IPS DF 6.9 (cell line): Measurements from ENCODE around the gene NPPB.

Experiments used
- DNase-seq: peaks from one replicate; pipeline ENCODE4 v3.0.0-alpha.2; 2013; ENCODE audit warnings: low read depth, low spot score
- H3K27ac ChIP-seq: one replicate; pipeline ENCODE4 v1.5.1; 2013; ENCODE audit warnings: low read length, control low read depth
- H3K27me3 ChIP-seq: 2 replicates; pipeline ENCODE4 v1.6.1; 2013; ENCODE audit warnings: mild to moderate bottlenecking, low read length; ENCODE audit not compliant: control insufficient read depth, insufficient read depth
- H3K36me3 ChIP-seq: 2 replicates; pipeline ENCODE4 v1.6.1; 2013; ENCODE audit warnings: low read length; ENCODE audit not compliant: control insufficient read depth, insufficient read depth
- H3K4me1 ChIP-seq: 2 replicates; pipeline ENCODE4 v1.6.1; 2013; ENCODE audit warnings: low read length; ENCODE audit not compliant: control insufficient read depth, insufficient read depth
- H3K4me3 ChIP-seq: 2 replicates; pipeline ENCODE4 v1.5.1; 2013; ENCODE audit warnings: mild to moderate bottlenecking, low read length
- H3K9me3 ChIP-seq: 2 replicates; pipeline ENCODE4 v1.6.1; 2013; ENCODE audit warnings: low read length, inconsistent platforms; ENCODE audit not compliant: control insufficient read depth, insufficient read depth
- WGBS: extraction: QIAGEN DNeasy Blood & Tissue Kit; methylation state at CpG from one replicate; pipeline ENCODE4 v1.1.7; 2013; ENCODE audit warnings: mixed read lengths, missing lambda C conversion rate; ENCODE audit not compliant: insufficient read length, insufficient coverage; 5-methylcytosine and 5-hydroxymethylcytosine counted together

NPPB gene

DNA sequence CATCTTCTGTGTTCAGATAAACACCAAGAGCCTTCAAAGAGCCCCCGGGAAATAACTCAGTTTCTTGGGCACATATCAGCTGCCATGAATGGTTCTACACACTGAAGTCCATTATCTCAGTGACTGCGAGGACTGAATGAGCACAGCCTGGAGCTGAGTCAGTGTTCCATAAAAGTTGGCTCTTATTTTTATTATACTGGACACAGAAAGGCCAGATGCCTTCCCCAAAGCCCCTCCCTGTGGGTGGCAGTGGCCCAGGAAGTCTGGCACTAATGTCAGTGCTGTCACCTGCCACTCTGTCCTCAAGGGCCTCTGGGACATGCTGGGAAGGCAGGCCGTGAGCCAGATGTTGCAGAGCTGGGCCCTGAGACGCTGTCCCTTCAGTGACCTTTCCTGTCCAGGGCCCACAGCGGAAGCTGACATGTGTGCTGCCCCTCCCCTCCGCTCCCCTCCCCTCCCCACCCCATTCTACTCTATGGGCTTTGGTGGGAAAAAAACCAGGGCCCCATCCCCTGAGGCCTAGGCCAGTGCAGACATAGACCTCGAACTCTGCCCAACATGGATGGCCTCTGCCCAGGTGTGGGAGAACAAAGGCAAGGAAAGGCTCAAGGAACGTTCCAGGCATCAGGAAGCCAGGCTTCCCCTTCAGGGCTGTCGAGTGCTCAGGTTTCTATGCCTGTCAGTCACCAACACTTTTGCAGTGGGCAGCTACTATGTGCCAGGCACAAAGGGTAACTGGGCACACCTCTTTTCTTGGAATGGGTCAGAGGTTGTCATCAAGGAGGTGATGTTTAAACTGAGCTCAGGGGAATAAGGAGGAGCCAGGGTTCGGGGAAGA is 22.4 kb upstream of the NPPB start:
- DNase-seq, result no peak
- no peaks in the 10 kb centered on the region; the same call in 1 of the 2 replicates for H3K36me3 ChIP-seq
- H3K4me1 ChIP-seq, result peaks cover 6% of the 10 kb centered on the region
- WGBS, result no CpG with 5 or more reads among the region's 10 CpGs
- no peaks in the 10 kb centered on the region for H3K27me3 ChIP-seq
- H3K27ac ChIP-seq, result no peak overlapping the region
- no peak overlapping the region for H3K4me3 ChIP-seq
- H3K9me3 ChIP-seq, result no peaks in the 10 kb centered on the region

DNA sequence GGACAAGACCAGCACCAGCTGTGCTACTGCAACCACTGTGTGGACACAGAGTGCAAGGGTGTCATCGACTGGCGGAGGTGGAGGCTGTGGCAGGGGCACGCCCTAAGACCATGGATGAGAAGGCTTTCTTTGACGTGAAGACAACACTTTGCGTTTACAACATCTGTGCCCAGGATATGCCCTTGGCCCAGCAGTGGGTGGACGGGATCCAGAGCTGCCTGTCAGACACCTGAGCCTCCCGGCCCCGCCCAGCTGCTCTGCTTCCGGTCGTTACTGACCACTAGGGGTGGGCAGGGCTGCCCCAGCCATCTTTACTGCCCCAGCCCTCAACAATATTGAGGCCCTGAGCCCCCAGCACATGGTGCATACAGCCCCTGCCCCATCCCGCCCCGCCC is 21.4 kb upstream of the NPPB start:
- Histone ChIP-seq H3K4me1 (peaks cover 6% of the 10 kb centered on the region), H3K9me3 (no peaks in the 10 kb centered on the region), H3K27me3 (no peaks in the 10 kb centered on the region), H3K36me3 (no peaks in the 10 kb centered on the region; the same call in 1 of the 2 replicates), H3K4me3 (no peak overlapping the region), H3K27ac (no peak overlapping the region)
- no peak for DNase-seq
- no CpG with 5 or more reads among the region's 12 CpGs for WGBS

DNA sequence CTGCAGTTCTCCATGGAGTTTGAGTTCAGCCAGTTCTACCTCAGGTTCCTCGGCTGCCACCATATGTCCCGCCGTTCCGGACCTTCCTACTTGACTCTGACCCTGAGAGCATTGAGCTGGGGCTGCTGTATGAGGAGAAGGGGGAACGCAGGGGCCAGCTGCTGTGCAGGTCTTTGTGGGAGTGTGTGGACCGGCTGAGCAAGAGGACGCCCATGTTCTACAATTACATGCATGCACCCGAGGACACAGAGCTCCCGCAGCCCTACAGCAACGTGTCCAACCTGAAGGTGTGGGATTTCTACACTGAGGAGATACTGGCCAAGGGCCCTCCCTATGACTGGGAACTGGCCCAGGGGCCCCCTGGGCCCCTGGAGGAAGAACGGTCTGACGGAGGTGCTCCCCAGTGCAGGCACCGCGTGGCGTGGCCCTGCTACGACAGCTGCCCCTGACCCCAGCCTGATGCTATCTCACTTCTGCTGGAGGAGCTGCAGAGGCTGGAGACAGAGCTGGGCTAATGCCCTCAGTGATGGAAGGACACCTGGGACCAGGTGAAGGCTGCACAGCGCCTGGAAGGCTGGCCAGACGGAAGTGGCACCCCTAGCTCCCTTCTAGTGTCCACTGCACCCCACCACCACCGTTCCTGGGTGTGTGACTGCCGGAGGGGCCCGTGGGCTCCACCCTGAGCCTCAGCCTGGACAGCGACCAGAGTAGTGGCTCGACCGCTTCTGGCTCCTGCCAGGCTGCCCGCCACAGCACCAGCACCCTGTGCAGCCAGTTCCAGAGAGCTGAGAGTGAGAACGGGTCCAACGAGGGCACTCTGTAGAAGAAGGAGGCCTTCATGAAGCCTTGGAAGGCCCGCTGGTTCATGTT is 20.8 kb upstream of the NPPB start:
- no peaks in the 10 kb centered on the region for H3K9me3 ChIP-seq
- no peak overlapping the region for H3K4me3 ChIP-seq
- H3K27me3 ChIP-seq, result no peaks in the 10 kb centered on the region
- peaks cover 6% of the 10 kb centered on the region for H3K4me1 ChIP-seq
- WGBS, result no CpG with 5 or more reads among the region's 28 CpGs
- no peak overlapping the region for H3K27ac ChIP-seq
- no peak for DNase-seq
- no peaks in the 10 kb centered on the region; the same call in 1 of the 2 replicates for H3K36me3 ChIP-seq

DNA sequence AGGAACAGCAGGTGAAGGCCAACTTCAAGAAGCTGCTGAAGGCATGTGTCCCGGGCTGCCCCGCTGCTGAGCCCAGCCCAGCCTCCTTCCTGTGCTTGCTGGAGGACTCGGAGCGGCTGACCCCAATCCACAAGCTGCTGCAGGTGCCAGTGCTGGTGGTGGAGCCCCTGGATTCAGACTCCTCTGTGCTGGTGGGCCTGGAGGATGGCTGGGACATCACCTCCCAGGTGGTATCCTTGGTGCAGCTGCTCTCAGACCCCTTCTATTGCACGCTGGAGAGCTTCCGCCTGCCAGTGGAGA is 20.1 kb upstream of the NPPB start:
- Histone ChIP-seq H3K27me3 (no peaks in the 10 kb centered on the region), H3K36me3 (no peaks in the 10 kb centered on the region; the same call in 1 of the 2 replicates), H3K27ac (no peak overlapping the region), H3K4me1 (peaks cover 6% of the 10 kb centered on the region), H3K4me3 (no peak overlapping the region), H3K9me3 (no peaks in the 10 kb centered on the region)
- no CpG with 5 or more reads among the region's 6 CpGs for WGBS
- DNase-seq, result no peak

DNA sequence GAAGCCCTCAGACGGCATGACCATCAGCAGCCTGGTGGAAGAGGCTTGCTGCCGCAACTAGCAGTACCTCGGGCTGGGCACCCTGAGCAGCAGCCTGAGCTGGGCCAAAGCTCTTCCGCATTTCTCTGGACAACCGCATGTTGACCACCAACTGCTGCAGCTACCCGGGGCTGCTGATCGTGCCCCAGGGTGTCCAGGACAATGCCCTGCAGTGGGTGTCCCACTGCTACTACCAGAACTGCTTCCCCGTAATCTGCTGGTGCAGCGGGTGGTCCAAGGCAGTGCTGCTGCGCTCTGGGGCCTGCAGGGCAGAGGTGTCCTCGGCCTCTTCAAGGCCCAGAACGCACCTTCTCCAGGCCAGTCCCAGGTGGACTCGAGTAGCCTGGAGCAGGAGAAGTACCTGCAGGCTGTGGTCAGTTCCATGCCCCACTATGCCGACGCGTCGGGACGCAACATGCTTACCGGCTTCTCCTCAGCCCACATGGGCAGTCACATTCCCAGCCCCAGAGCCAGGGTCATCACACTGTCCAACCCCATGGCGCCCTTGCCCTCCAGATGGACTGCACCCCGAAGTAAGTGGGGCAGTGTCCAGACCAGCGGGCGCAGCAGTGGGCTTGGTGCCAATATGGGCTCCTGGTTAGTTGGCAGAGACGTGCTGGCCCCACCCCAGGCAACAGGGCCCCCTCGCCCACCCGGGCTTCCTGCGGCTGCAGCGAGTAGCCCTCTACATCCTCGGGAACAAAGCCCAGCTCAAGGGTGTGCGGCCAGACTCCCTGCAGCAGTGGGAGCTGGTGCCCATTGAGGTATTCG is 19.5 kb upstream of the NPPB start:
- no peaks in the 10 kb centered on the region; the same call in 1 of the 2 replicates for H3K36me3 ChIP-seq
- peaks cover 4% of the 10 kb centered on the region for H3K4me1 ChIP-seq
- H3K4me3 ChIP-seq, result no peak overlapping the region
- no peaks in the 10 kb centered on the region for H3K9me3 ChIP-seq
- no peak for DNase-seq
- H3K27me3 ChIP-seq, result no peaks in the 10 kb centered on the region
- no CpG with 5 or more reads among the region's 31 CpGs for WGBS
- no peak overlapping the region for H3K27ac ChIP-seq

DNA sequence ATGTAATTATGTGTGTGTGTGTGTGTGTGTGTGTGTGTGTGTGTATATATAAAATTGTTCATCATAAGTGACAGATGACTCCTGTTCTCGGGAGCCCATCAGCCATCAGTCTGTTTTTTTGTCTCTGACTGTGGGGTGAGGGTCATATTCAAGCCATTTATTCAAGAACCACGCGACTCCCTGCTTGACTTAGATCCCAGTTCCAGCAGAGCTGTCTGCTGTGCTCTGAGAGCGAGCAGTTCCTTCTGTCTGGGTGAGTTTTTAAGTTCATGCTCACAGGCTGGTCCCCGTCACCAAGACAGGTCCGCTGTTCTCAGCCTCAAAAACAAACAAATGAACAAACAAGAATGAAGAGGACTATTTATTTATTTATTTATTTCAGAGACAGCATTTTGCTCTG is 18.3 kb upstream of the NPPB start:
- Histone ChIP-seq H3K4me3 (no peak overlapping the region), H3K9me3 (no peaks in the 10 kb centered on the region), H3K4me1 (no peaks in the 10 kb centered on the region), H3K27me3 (no peaks in the 10 kb centered on the region), H3K27ac (no peak overlapping the region), H3K36me3 (no peaks in the 10 kb centered on the region; the same call in 1 of the 2 replicates)
- WGBS, result no CpG with 5 or more reads among the region's 6 CpGs
- no peak for DNase-seq

DNA sequence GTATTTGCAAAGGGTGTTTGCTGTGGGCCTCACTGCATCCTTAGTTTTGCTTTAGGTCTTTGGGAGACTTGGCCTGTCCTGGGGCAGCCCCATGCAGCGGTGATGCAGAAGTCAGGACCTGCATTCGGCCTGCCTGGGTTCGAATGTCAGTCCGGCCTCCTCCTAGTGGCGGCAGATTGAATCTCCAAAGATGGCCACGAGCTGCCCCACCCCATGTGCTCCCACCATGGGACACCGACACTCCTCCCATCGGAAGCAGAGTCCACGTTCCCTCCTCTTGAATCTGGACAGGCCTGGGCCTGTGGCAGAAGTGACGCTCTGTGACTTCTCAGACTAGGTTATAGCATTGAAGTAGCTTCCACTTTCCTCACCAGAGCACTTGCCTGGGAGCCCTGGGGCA is 16.3 kb upstream of the NPPB start:
- DNase-seq, result no peak
- H3K4me3 ChIP-seq, result no peak overlapping the region
- H3K4me1 ChIP-seq, result no peaks in the 10 kb centered on the region
- no peaks in the 10 kb centered on the region for H3K27me3 ChIP-seq
- no CpG with 5 or more reads among the region's 10 CpGs for WGBS
- H3K27ac ChIP-seq, result no peak overlapping the region
- H3K36me3 ChIP-seq, result no peaks in the 10 kb centered on the region; the same call in 1 of the 2 replicates
- no peaks in the 10 kb centered on the region for H3K9me3 ChIP-seq

DNA sequence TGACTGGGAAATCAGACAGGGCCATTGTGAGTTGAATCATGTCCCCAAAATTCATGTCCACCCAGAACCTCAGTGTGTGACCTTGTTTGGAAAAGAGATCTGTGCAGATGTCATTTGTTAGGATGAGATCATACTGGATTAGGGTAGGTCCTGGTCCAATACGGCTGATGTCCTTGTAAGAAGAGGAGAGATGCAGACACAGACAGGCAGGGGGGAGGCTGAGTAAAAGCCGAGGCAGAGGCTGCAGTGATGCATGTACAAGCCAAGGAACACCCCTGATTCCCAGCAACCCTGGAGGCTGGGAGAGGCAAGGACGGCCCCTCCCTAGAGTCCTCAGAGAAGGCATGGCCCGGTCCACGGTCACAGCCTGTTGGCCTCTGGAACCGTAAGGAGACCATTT is 15.9 kb upstream of the NPPB start:
- Histone ChIP-seq H3K4me1 (no peaks in the 10 kb centered on the region), H3K36me3 (no peaks in the 10 kb centered on the region; the same call in 1 of the 2 replicates), H3K9me3 (no peaks in the 10 kb centered on the region), H3K4me3 (no peak overlapping the region), H3K27me3 (no peaks in the 10 kb centered on the region), H3K27ac (no peak overlapping the region)
- DNase-seq, result no peak
- no CpG with 5 or more reads among the region's 6 CpGs for WGBS

DNA sequence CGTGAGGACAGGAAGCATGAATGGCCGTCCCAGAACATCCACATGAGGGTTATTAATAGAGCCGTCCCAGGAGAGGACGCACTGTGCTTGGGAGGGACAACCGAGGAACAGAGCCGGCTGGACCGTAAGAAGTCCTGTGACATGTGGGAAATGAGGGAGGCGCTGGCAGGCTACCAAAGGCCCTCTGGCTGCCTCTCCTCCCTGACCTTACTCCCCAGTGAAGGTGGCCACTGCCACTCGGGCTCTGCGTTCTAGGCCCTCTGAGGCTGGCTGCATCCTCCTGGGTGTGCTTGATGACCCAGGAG is 15.5 kb upstream of the NPPB start:
- no peak overlapping the region for H3K4me3 ChIP-seq
- H3K27ac ChIP-seq, result no peak overlapping the region
- H3K9me3 ChIP-seq, result no peaks in the 10 kb centered on the region
- no peaks in the 10 kb centered on the region for H3K4me1 ChIP-seq
- H3K36me3 ChIP-seq, result no peaks in the 10 kb centered on the region; the same call in 1 of the 2 replicates
- DNase-seq, result no peak
- no peaks in the 10 kb centered on the region for H3K27me3 ChIP-seq
- WGBS, result no CpG with 5 or more reads among the region's 10 CpGs
